ENCODE measurements around the gene AGAP1. TPM values are rescaled to one million over a fixed set of nuclear protein-coding genes. Genes with fewer than 3 reads are reported as not detected.

Gene AGAP1
- total RNA-seq, 4 donors from 2014 or later, result 5.3 to 30.6 (median 19.2) TPM

DNA sequence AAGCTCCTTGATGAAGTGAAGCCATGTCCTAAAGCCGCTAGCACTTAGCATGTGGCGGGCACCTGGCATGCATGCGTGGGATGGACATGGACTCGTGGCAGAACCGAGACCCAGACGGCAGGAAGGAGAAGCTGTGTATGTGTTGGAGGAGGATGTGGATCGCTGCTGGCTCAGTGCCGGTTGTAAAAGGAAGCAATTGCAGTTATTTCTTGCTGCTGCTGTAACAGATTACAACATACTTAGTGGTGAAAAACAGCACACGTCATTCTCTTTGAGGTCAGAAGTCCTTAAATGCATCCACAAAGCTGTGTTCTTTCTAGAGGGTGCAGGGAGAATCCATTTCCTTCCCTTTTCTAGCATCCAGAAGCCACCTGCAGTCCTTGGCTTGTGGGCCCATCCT lies 74.6 kb downstream of the AGAP1 start:
- H3K27ac ChIP-seq, result no peak overlapping the region
- no peaks in the 10 kb centered on the region for H3K36me3 ChIP-seq
- no peak for DNase-seq
- peaks cover 0 to 3% of the 10 kb centered on the region in 2 donors for H3K9me3 ChIP-seq
- no peaks in the 10 kb centered on the region for H3K27me3 ChIP-seq
- intact Hi-C loops (cut with DNase I; ENCODE audit: low total_unique reads), result no loop called here
- no peak overlapping the region for H3K4me3 ChIP-seq
- no peak for TF ChIP-seq POLR2A (IDR thresholded peaks at IDR 0.05)
- TF ChIP-seq, protein P1, sequence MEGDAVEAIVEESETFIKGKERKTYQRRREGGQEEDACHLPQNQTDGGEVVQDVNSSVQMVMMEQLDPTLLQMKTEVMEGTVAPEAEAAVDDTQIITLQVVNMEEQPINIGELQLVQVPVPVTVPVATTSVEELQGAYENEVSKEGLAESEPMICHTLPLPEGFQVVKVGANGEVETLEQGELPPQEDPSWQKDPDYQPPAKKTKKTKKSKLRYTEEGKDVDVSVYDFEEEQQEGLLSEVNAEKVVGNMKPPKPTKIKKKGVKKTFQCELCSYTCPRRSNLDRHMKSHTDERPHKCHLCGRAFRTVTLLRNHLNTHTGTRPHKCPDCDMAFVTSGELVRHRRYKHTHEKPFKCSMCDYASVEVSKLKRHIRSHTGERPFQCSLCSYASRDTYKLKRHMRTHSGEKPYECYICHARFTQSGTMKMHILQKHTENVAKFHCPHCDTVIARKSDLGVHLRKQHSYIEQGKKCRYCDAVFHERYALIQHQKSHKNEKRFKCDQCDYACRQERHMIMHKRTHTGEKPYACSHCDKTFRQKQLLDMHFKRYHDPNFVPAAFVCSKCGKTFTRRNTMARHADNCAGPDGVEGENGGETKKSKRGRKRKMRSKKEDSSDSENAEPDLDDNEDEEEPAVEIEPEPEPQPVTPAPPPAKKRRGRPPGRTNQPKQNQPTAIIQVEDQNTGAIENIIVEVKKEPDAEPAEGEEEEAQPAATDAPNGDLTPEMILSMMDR (IDR thresholded peaks at IDR 0.05), result no peak
- H3K4me1 ChIP-seq, result no peaks in the 10 kb centered on the region

DNA sequence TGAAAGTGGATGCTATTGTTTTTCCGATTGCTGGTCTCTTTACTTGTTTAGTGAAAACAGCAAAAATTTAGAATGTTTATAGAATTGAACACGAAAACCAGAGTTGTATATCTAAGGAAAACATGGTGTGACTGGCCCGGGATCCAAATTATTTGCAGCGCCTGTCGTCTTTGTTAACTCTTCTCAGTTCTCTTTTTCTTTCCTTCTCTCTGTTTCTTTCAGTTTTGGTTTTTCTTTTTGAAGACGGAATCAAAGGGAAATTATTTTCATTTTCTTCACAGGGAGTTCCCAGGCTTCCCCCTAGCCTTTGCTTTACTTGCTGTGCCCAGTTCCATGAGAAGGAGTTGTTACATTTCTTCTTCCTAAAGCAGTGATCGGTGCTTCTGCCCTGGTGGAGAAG lies 76.0 kb downstream of the AGAP1 start:
- Histone ChIP-seq H3K36me3 (no peaks in the 10 kb centered on the region), H3K9me3 (peaks cover 0 to 3% of the 10 kb centered on the region in 2 donors), H3K4me1 (no peaks in the 10 kb centered on the region), H3K27ac (no peak overlapping the region), H3K4me3 (no peak overlapping the region), H3K27me3 (no peaks in the 10 kb centered on the region)
- DNase-seq, result no peak
- no peak for TF ChIP-seq POLR2A (IDR thresholded peaks at IDR 0.05)
- TF ChIP-seq, protein P1 (IDR thresholded peaks at IDR 0.05), result no peak
- intact Hi-C loops (cut with DNase I; ENCODE audit: low total_unique reads), result no loop called here

DNA sequence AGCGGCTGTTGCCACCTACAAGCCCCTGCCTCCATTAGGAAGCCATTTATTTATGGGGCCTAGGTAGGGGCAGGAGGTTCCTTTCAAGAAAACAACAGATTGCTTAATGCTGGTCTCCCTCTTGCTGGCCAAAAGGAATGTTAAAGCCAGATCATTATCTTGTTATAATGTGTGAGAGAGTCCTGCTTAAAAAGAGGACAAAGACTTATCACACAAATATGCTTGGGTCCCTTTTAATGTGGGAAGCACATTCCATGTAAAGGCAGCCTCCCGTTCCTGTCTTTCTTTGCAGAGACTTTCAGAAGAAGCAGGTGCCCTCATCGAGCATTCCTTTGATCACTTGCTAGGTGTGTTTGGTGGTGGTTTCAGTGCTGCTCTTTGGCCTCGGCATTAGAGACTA lies 76.4 kb downstream of the AGAP1 start:
- H3K9me3 ChIP-seq, result peaks cover 0 to 3% of the 10 kb centered on the region in 2 donors
- no peak for TF ChIP-seq POLR2A (IDR thresholded peaks at IDR 0.05)
- TF ChIP-seq, protein P1 (IDR thresholded peaks at IDR 0.05), result no peak
- no peak overlapping the region for H3K4me3 ChIP-seq
- H3K27me3 ChIP-seq, result no peaks in the 10 kb centered on the region
- DNase-seq, result no peak
- no peaks in the 10 kb centered on the region for H3K4me1 ChIP-seq
- H3K27ac ChIP-seq, result no peak overlapping the region
- no peaks in the 10 kb centered on the region for H3K36me3 ChIP-seq
- intact Hi-C loops (cut with DNase I; ENCODE audit: low total_unique reads), result no loop called here

DNA sequence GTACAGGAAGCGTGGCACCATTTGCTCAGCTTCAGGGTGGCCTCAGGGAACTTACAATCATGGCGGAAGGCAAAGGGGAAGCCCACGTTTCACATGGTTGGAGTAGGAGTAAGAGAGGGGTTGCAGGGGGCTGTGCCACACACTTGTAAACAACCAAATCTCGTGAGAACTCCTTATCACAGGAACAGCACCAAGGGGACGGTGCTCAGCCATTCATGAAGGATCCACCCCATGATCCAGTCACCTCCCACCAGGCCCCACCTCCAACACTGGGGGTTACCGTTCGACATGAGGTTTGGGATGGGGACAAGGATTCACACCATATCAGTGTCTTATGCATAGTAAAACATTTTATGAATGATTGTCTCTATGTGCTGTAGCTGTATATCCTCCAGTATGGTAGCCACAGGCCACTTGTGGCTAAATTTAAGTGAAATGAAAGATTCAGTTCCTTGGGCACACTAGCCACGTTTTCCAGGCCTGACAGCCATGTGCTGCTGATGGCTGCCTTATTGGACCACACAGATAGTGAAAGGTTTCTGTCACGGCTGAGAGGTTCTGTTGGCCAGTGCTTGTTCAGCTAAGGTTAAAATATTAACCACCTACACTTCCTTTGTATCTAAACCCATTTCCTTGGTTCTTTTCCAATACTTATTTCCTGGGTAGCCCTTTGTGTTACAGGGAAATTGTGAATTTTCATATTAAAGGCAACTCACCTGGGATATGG lies 77.3 kb downstream of the AGAP1 start:
- H3K9me3 ChIP-seq, result peaks cover 0 to 3% of the 10 kb centered on the region in 2 donors
- no peak for DNase-seq
- H3K27ac ChIP-seq, result no peak overlapping the region
- TF ChIP-seq, protein P1 (IDR thresholded peaks at IDR 0.05), result no peak
- TF ChIP-seq POLR2A (IDR thresholded peaks at IDR 0.05), result no peak
- no peaks in the 10 kb centered on the region for H3K4me1 ChIP-seq
- H3K36me3 ChIP-seq, result no peaks in the 10 kb centered on the region
- intact Hi-C loops (cut with DNase I; ENCODE audit: low total_unique reads), result no loop called here
- no peaks in the 10 kb centered on the region for H3K27me3 ChIP-seq
- no peak overlapping the region for H3K4me3 ChIP-seq

DNA sequence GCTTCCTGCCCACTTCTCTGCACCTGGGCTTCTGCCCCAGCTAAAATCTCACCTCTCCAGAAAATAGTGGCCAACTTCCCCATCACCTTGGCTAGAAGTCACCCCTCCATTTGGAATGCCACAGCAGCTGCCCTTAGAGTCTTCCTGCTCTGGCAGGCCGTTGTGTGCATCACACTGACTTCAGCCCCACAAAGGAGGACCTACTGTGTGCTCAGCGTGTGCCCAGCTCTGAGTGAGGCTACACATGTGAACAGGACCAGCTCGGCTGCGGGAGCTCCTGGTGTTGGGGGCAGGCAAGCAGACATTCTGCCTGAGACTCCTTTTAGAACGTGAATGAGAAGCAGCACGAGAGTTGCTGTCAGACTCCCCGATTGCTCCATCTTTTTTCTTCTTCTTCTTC lies 78.7 kb downstream of the AGAP1 start:
- Histone ChIP-seq H3K27me3 (no peaks in the 10 kb centered on the region), H3K9me3 (peaks cover 0 to 3% of the 10 kb centered on the region in 2 donors), H3K27ac (no peak overlapping the region), H3K36me3 (no peaks in the 10 kb centered on the region), H3K4me1 (no peaks in the 10 kb centered on the region), H3K4me3 (no peak overlapping the region)
- intact Hi-C loops (cut with DNase I; ENCODE audit: low total_unique reads), result no loop called here
- no peak for TF ChIP-seq POLR2A (IDR thresholded peaks at IDR 0.05)
- TF ChIP-seq, protein P1 (IDR thresholded peaks at IDR 0.05), result no peak
- no peak for DNase-seq

Measured in uterus (tissue), 4 donors.